ENCODE results near the gene SPAG8. TPM values are rescaled to one million over a fixed set of nuclear protein-coding genes. Genes with fewer than 3 reads are reported as not detected.
A peak's percentile ranks its signal among the peaks of the same experiment; 100 is the strongest.

The SPAG8 gene
- total RNA-seq: 1 to 10 TPM; 1.1 to 2.2 (median 1.3) TPM

- peak within 1 kb of the TSS; percentile 49 to 65 (median 53) for H3K4me3 ChIP-seq
- H3K9me3 ChIP-seq: no peaks in the 10 kb centered on the region
- no peaks in the 10 kb centered on the region for H3K36me3 ChIP-seq
- H3K27me3 ChIP-seq: no peaks in the 10 kb centered on the region
- H3K27ac ChIP-seq: peak within 1 kb of the TSS; percentile 96 to 97
- DNase-seq (ENCODE audit: low spot score in 2 of 2): peak; percentile 89 to 96
- no peak for TF ChIP-seq CTCF (IDR thresholded peaks at IDR 0.05)
- TF ChIP-seq POLR2AphosphoS5 (IDR thresholded peaks at IDR 0.05): peak; percentile 23 to 42 (median 25)
- H3K4me1 ChIP-seq: peaks cover 7% of the 10 kb centered on the region in 2 donors
- intact Hi-C loops (cut with DNase I; ENCODE audit: low total_unique reads): no loop called here
These were observed at the start of gene SPAG8 for GRCh38 chr9:35812025-35812602. Gene SPAG8 (minus strand): TSS chr9:35812262. CDS start chr9:35812147, 115 bp downstream.

- H3K27me3 ChIP-seq: peaks cover 0 to 4% of the 10 kb centered on the region in 2 donors
- no peaks in the 10 kb centered on the region for H3K9me3 ChIP-seq
- no peaks in the 10 kb centered on the region for H3K36me3 ChIP-seq
- no peak overlapping the region for H3K27ac ChIP-seq
- no peak overlapping the region for H3K4me3 ChIP-seq
- no peak for DNase-seq (ENCODE audit: low spot score in 2 of 2)
- no peak for TF ChIP-seq CTCF (IDR thresholded peaks at IDR 0.05)
- no peak for TF ChIP-seq POLR2AphosphoS5 (IDR thresholded peaks at IDR 0.05)
- TF ChIP-seq POLR2A (IDR thresholded peaks at IDR 0.05): no peak
- no peaks in the 10 kb centered on the region for H3K4me1 ChIP-seq
- intact Hi-C loops (cut with DNase I; ENCODE audit: low total_unique reads): no loop called here
These were observed 49.3 kb upstream of the SPAG8 start for GRCh38 chr9:35861161-35861897.

GRCh38 chr9:35859990-35860339, 47.9 kb upstream of the SPAG8 start:
- H3K36me3 ChIP-seq: no peaks in the 10 kb centered on the region
- TF ChIP-seq POLR2A (IDR thresholded peaks at IDR 0.05) (no peak), POLR2AphosphoS5 (IDR thresholded peaks at IDR 0.05) (no peak), CTCF (IDR thresholded peaks at IDR 0.05) (no peak)
- no peak for DNase-seq (ENCODE audit: low spot score in 2 of 2)
- no peak overlapping the region for H3K4me3 ChIP-seq
- H3K27ac ChIP-seq: no peak overlapping the region
- intact Hi-C loops (cut with DNase I; ENCODE audit: low total_unique reads): no loop called here
- peaks cover 0 to 4% of the 10 kb centered on the region in 2 donors for H3K27me3 ChIP-seq
- no peaks in the 10 kb centered on the region for H3K9me3 ChIP-seq
- no peaks in the 10 kb centered on the region for H3K4me1 ChIP-seq

GRCh38 chr9:35859310-35859989, 47.4 kb upstream of the SPAG8 start:
- Histone ChIP-seq H3K9me3 (no peaks in the 10 kb centered on the region), H3K36me3 (no peaks in the 10 kb centered on the region), H3K27me3 (peaks cover 0 to 4% of the 10 kb centered on the region in 2 donors), H3K4me3 (no peak overlapping the region), H3K4me1 (no peaks in the 10 kb centered on the region), H3K27ac (no peak overlapping the region)
- intact Hi-C loops (cut with DNase I; ENCODE audit: low total_unique reads): no loop called here
- TF ChIP-seq CTCF (IDR thresholded peaks at IDR 0.05): no peak
- TF ChIP-seq POLR2AphosphoS5 (IDR thresholded peaks at IDR 0.05): no peak
- TF ChIP-seq POLR2A (IDR thresholded peaks at IDR 0.05): no peak
- no peak for DNase-seq (ENCODE audit: low spot score in 2 of 2)

- no peak for DNase-seq (ENCODE audit: low spot score in 2 of 2)
These were observed 46.4 kb upstream of the SPAG8 start for GRCh38 chr9:35858458-35858857.

More at GRCh38 chr9:35858458-35858857, 46.4 kb upstream of the SPAG8 start:
- Histone ChIP-seq H3K4me3 (no peak overlapping the region), H3K27ac (no peak overlapping the region), H3K36me3 (no peaks in the 10 kb centered on the region), H3K9me3 (no peaks in the 10 kb centered on the region), H3K27me3 (peaks cover 0 to 3% of the 10 kb centered on the region in 2 donors), H3K4me1 (no peaks in the 10 kb centered on the region)
- TF ChIP-seq CTCF (IDR thresholded peaks at IDR 0.05): no peak
- no peak for TF ChIP-seq POLR2AphosphoS5 (IDR thresholded peaks at IDR 0.05)
- no peak for TF ChIP-seq POLR2A (IDR thresholded peaks at IDR 0.05)
- intact Hi-C loops (cut with DNase I; ENCODE audit: low total_unique reads): no loop called here

All from breast epithelium (tissue), 4 donors.